MM.1S (cell line): ENCODE data around the gene AKAP13.

Experiments used
- EZH2phosphoT487 ChIP-seq: fragments of 300-600 bp; sonication (generic); IDR thresholded peaks from 2 replicates; pipeline ENCODE4 v1.6.1; 2018; ENCODE audit warnings: antibody characterized with exemption, low read length
- TF ChIP-seq, protein P1 (sequence below): fragments of 300-600 bp; sonication (generic); IDR thresholded peaks from 2 replicates; pipeline ENCODE4 v1.5.1; 2016; ENCODE audit warnings: antibody characterized with exemption, low read length, mixed read lengths

- TF ChIP-seq, protein P1, sequence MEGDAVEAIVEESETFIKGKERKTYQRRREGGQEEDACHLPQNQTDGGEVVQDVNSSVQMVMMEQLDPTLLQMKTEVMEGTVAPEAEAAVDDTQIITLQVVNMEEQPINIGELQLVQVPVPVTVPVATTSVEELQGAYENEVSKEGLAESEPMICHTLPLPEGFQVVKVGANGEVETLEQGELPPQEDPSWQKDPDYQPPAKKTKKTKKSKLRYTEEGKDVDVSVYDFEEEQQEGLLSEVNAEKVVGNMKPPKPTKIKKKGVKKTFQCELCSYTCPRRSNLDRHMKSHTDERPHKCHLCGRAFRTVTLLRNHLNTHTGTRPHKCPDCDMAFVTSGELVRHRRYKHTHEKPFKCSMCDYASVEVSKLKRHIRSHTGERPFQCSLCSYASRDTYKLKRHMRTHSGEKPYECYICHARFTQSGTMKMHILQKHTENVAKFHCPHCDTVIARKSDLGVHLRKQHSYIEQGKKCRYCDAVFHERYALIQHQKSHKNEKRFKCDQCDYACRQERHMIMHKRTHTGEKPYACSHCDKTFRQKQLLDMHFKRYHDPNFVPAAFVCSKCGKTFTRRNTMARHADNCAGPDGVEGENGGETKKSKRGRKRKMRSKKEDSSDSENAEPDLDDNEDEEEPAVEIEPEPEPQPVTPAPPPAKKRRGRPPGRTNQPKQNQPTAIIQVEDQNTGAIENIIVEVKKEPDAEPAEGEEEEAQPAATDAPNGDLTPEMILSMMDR: no peak
- no peak for TF ChIP-seq EZH2phosphoT487
These were observed 320.4 kb downstream of the AKAP13 start for GRCh38 chr15:85700767-85701166.
